ENCODE data around the gene KCTD2. TPM values are rescaled to one million over a fixed set of nuclear protein-coding genes. Genes with fewer than 3 reads are reported as not detected.

Gene KCTD2
- total and polyA plus RNA-seq, 9 donors: 25.0 to 66.8 (median 50.2) TPM

- no peak overlapping the region for H3K27ac ChIP-seq
- no peaks in the 10 kb centered on the region for H3K9me3 ChIP-seq
- 78 to 85% (median 82%) methylated on average over 8 of the region's 8 CpGs for WGBS, 3 donors
- intact Hi-C loops (cut with DNase I): loop anchor here in 1 of 4 donors (10.0 kb wide), 1 partner anchor 130 kb away; no protein-coding TSS in a partner anchor
- no peaks in the 10 kb centered on the region for H3K27me3 ChIP-seq
- no peaks in the 10 kb centered on the region for H3K36me3 ChIP-seq
- no peak for TF ChIP-seq POLR2A (IDR thresholded peaks at IDR 0.05)
- H3K4me1 ChIP-seq (ENCODE audit: insufficient read depth): peaks cover under 1% of the 10 kb centered on the region
- H3K4me3 ChIP-seq: no peak overlapping the region
- no peak for DNase-seq
Observed at GRCh38 chr17:75064460-75064859, 17.4 kb downstream of the KCTD2 start.

GRCh38 chr17:75064867-75065561 is 18.0 kb downstream of the KCTD2 start:
- no peaks in the 10 kb centered on the region for H3K36me3 ChIP-seq
- no peak for DNase-seq
- 87 to 93% (median 91%) methylated on average over 18 of the region's 18 CpGs for WGBS, 3 donors
- intact Hi-C loops (cut with DNase I): loop anchor here in 1 of 4 donors (10.0 kb wide), 1 partner anchor 130 kb away; no protein-coding TSS in a partner anchor
- H3K27ac ChIP-seq: no peak overlapping the region
- no peaks in the 10 kb centered on the region for H3K4me1 ChIP-seq (ENCODE audit: insufficient read depth)
- H3K27me3 ChIP-seq: no peaks in the 10 kb centered on the region
- H3K9me3 ChIP-seq: no peaks in the 10 kb centered on the region
- H3K4me3 ChIP-seq: no peak overlapping the region
- TF ChIP-seq EP300 (IDR thresholded peaks at IDR 0.05) (no peak), POLR2A (IDR thresholded peaks at IDR 0.05) (no peak), CTCF (IDR thresholded peaks at IDR 0.05) (no peak)

GRCh38 chr17:75065562-75066151 is 18.6 kb downstream of the KCTD2 start:
- no peak overlapping the region for H3K4me3 ChIP-seq
- no peak for DNase-seq
- H3K36me3 ChIP-seq: no peaks in the 10 kb centered on the region
- TF ChIP-seq CTCF (IDR thresholded peaks at IDR 0.05) (no peak), EP300 (IDR thresholded peaks at IDR 0.05) (no peak), POLR2A (IDR thresholded peaks at IDR 0.05) (no peak)
- intact Hi-C loops (cut with DNase I): loop anchor here in 1 of 4 donors (10.0 kb wide), 1 partner anchor 129 kb away; no protein-coding TSS in a partner anchor
- no peaks in the 10 kb centered on the region for H3K4me1 ChIP-seq (ENCODE audit: insufficient read depth)
- H3K9me3 ChIP-seq: no peaks in the 10 kb centered on the region
- no peaks in the 10 kb centered on the region for H3K27me3 ChIP-seq
- WGBS, 3 donors: 73 to 80% (median 75%) methylated on average over 6 of the region's 6 CpGs
- no peak overlapping the region for H3K27ac ChIP-seq

GRCh38 chr17:75067856-75068255 is 20.8 kb downstream of the KCTD2 start:
- DNase-seq: no peak
- TF ChIP-seq CTCF (IDR thresholded peaks at IDR 0.05) (no peak), EP300 (IDR thresholded peaks at IDR 0.05) (no peak), POLR2A (IDR thresholded peaks at IDR 0.05) (no peak)
- no peaks in the 10 kb centered on the region for H3K27me3 ChIP-seq
- H3K4me1 ChIP-seq (ENCODE audit: insufficient read depth): no peaks in the 10 kb centered on the region
- intact Hi-C loops (cut with DNase I): loop anchor here in 1 of 4 donors (10.0 kb wide), 1 partner anchor 127 kb away; no protein-coding TSS in a partner anchor
- H3K27ac ChIP-seq: no peak overlapping the region
- no peak overlapping the region for H3K4me3 ChIP-seq
- no peaks in the 10 kb centered on the region for H3K36me3 ChIP-seq
- 47 to 65% (median 62%) methylated on average over 4 of the region's 4 CpGs for WGBS, 3 donors
- no peaks in the 10 kb centered on the region for H3K9me3 ChIP-seq

- H3K4me1 ChIP-seq (ENCODE audit: insufficient read depth): no peaks in the 10 kb centered on the region
- no peak overlapping the region for H3K27ac ChIP-seq
- WGBS, 3 donors: 73 to 83% (median 83%) methylated on average over 8 of the region's 8 CpGs
- intact Hi-C loops (cut with DNase I): loop anchor here in 1 of 4 donors (10.0 kb wide), 1 partner anchor 126 kb away; no protein-coding TSS in a partner anchor
- DNase-seq: no peak
- no peaks in the 10 kb centered on the region for H3K36me3 ChIP-seq
- no peak for TF ChIP-seq EP300 (IDR thresholded peaks at IDR 0.05)
- H3K27me3 ChIP-seq: no peaks in the 10 kb centered on the region
- H3K4me3 ChIP-seq: no peak overlapping the region
- H3K9me3 ChIP-seq: no peaks in the 10 kb centered on the region
Observed at GRCh38 chr17:75068750-75069149, 21.7 kb downstream of the KCTD2 start.
